Renal cortical epithelial cell (primary cell): ENCODE results near the gene SOX10. TPM values are rescaled to one million over a fixed set of nuclear protein-coding genes. Genes with fewer than 3 reads are reported as not detected.
A peak's percentile ranks its signal among the peaks of the same experiment; 100 is the strongest.

Source experiments
- DNase-seq: peaks from one replicate; pipeline ENCODE4 v3.0.0-alpha.2; 2011; ENCODE audit warnings: low read depth
- total RNA-seq: library from RNA; depleted of rRNA; stranded (reverse); fragments of >200 nt; gene quantifications from 2 replicates; pipeline ENCODE4 v1.2.3, GENCODE V29; 2014

The SOX10 gene
- not detected in 2 replicates for total RNA-seq

DNA sequence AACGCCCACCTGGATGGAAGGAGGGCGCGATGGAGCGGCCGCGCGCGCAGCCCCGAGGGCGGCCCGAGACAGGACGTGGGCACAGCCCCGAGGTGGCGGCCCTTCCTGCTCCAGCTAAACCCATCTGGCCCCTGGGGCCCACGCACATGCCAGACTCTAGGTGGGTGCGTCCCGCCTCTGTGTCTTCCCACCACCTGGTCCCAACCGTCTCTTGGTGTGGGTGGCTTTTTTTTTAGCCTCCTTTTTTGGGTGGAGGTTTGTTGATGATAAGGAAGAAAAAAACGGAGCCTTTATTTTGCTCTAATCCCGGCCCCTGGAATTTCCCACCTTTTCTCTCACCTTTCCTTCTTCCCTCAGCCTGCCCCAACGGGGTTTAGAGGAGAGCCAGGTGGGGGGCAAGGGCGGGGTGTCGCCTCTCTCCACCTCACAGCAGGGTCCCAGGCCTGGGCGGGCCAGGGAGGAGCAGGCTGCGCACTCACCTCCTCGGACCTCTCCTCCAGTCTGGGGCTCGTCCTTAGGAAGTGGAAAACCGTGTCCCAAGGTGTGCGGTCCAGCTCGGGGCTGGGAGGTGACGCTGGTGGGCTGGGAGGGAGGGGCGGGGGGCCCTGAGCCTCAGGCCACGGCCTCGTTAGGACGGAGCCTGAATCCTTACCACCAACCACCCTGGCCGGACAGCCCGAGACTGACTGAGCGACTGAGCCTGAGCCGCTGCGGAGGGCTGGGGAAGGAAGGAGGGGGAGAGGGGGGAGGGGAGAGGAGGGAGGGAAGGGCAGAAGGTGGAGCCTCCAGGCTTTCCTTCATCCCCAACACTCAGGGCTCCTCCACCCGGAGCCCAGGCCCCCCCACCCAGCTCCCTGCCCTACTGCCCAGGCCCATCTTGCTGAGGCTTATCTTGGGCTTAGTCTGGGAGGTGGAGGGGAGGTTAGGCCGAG, at the start of gene SOX10:
TSS of gene SOX10 (minus strand) at position 696 of the 932 bp plus-strand sequence. CDS start 771 bp downstream, outside the sequence.
- DNase-seq: no peak

DNA sequence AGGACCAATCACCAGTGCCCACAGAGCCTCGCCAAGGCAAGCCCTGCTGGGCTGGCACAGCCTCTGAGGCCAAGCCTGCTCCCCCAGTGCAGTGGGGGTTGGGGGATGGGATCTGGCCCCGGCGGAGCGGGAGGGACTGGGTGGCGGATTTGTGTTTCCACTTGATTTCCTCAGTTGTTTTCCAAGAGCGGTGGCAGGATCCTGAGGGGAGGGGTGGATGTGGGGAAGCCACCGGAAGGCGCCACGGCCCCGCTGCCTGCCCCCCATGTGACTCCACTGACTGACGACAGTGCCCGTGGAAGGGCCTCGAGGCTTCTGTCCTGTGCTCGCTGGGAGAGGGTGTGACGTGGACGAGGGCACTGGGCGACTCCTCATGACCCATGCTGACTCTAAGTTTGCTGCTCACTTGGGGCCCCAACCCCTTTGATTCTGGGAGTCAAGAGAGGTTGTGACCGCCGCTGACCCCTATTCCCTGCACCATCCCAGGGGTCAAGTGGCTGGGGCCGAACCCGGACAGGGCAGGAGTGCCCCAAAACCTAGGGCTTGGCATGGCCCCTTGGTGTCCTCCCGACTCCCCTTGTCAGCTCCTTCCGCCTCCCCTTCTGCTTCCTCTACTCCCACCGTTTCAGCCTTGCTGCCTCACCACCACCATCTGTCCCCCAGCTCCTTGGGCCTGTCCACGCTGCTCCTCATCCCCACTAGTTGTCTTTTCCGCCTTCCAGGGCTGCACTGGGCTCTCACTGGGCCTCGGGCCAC, 49.3 kb upstream of the SOX10 start:
- DNase-seq: no peak

DNA sequence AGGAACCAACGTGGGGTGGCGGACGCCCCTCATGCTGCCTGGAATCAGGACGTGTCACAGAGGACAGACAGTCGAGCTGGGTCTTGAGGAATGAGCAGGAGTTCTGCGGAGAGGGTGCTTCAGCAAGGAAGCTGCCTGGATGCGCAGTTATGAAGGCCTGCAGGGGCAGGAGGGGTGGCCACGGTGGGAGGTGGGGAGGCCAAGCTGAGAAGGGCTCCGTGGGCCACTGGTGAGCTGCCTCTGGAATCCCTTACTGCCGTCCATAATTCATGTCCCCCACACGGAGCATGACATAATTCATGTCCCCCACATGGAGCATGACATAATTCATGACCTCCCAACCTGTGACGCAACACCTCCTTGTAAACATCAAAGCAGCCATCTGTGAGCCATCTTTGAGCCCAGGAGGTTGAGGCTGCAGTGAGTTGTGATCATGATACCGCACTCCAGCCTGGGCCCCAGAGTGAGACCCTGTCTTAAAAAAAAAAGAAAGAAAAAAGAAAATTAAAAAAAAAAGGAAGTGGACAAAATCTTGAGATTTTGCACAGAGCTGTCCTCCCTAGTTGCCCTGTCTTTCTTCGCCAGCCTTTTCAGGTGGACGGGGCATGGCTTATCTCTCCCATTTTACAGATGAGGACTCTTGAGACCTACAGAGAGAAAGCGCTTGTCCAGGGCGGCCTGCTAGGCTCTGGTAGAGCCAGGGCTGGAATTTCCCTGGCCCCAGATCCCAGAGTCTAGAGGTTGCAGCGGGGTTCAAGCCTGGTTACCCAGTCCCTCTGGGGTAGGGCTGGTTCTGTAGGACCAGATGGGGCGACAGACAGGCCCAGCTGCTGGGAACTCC, 48.5 kb upstream of the SOX10 start:
- DNase-seq: peak; percentile 63

DNA sequence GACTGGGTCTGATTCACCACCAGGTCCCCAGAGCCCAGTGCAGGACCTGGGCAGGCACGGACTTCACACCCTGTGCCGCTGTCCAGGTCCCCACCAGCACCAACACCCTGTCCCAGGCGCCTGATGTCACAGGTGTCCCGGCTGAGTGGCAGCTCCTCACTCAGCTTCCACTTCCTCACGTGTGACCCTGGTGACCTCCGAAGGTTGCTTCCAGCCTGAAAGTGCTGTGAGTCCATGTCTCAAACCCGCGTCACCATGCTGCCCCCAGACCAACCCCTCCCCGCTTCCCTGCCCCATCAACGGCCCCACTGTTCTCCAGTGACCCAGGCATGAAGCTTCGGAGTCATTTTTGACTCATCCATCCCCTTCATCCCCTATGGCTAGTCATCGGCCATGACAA, 47.1 kb upstream of the SOX10 start:
- no peak for DNase-seq

DNA sequence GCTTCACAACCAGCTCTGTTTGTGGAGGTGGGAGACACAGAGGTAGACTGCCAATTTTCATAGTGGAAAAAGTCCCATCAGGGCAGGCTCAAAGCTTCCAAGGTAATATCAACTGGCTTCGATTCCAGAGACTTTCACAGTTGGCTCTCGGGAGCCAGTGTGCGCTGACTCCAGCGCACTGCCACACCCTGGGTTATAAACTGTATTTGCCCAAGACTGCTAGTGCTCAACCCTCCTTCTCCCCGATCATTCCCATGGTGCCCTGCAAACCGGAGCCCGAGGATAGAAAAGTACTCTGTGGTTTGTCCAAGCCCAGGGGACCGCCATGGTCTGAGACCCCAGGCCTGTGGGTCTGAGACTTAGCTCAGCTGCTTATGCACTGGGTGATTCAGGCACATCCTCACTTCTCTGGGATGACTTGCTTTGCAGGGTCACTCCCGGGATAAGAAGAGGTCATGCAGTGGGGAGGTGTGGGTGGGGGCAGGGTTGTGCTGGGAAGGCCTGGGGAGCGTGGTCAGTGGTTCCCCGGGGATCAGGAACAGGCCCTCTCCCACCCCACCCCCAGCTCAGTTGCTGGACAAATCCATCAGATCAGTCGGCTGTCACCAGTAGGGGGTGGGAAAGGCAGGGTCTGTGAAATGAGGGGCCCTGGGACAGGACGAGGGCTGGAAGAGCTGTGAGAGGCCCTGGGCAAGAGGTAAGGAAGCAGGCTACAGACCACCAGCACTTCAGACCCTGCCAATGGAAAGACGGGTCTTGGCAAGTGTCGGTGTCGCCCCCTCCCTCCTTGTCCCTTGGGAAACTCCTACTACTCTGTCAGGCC, 46.2 kb upstream of the SOX10 start:
- DNase-seq: no peak

DNA sequence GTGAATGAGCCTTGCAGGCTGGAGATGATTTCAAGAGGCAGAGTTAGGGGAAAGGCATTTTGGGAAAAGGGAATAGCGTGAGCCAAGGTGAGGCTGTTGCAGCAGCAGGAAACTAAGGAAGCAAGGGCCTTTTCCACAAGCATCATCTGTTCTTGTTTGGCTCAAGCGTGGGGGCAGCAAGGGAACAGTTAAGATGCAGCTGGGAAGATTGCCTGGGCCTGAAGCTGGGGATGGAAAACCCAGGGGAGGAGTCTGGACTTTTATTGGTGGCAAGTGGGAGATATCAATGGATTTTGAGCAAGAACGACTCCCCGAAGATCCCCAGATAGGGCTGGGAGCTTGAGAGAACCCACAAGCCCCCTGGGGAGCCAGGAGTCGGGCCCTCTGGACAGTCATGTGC, 45.5 kb upstream of the SOX10 start:
- DNase-seq: no peak

DNA sequence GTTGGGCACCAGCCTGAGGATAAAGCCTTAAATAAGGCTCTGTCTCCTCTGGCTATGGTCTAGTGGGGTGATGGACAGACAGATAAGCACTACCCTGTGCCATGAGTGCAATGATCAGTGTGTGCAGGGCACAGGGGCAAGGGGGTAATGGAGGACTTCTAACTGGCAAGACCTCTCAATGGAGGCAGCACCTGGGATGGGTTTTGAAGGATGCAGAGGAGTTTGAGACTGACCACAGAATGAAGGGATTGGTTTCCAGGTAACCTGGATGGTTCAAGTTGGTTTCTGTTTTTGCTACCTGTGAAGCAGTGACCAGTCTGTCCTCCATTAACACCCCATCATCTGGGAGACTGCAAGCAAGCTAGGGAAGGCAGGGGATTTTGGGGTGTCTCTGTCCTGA, 45.0 kb upstream of the SOX10 start:
- no peak for DNase-seq

DNA sequence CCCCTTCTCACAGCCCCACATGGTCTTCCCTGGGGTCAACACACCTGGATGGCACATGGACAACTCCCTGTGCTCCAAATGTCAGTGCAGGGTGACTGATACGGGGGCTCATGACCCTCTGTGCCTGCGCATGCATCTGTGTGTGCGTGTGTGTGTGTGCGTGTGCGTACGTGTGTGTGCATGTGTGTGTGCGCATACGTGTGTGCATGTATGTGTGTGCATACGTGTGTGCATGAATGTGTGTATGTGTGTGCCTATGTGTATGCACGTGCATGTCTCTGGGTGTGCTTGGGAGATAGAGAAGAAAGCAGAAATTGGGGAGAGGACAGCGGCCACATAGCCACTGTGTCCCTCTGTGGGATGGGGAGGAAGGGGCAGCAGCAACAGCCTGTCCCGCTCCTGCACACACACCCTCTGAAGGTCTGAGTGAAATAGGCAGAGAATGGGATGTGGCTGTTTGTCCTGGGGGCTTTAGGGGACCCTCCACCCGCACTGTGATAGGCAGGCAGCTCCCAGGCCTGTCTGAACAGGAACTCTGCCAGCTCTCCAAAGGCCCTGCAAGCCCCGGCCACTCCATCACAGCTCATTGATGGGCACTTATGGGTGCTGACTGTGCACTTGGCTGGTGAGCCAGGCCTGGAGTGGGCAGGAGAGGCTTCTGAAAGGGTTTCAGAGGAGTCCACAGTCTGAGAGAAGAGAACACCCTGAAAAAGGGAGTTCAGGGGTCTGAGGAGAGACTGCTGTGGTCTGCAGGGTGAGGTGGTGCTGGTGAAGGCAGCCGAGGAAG, 44.2 kb upstream of the SOX10 start:
- no peak for DNase-seq

DNA sequence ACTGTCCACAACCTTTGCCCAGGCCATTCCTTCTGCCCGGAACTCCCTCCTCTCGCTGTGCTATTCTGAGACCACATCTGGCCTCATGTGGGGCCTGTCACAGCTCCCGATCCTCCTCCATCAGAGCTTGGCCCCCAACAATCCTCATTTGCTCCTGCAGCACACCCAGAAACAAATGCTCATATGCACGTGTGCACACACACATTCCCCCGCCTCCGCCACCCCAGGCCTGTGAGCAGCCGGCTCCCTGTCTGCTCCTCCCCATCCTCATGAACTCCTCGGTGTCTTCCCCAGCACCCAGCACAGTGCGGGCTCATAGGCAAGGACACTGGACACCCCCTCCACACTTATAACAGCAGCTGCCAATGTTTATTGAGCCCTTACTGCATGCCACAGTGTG, 43.1 kb upstream of the SOX10 start:
- no peak for DNase-seq

DNA sequence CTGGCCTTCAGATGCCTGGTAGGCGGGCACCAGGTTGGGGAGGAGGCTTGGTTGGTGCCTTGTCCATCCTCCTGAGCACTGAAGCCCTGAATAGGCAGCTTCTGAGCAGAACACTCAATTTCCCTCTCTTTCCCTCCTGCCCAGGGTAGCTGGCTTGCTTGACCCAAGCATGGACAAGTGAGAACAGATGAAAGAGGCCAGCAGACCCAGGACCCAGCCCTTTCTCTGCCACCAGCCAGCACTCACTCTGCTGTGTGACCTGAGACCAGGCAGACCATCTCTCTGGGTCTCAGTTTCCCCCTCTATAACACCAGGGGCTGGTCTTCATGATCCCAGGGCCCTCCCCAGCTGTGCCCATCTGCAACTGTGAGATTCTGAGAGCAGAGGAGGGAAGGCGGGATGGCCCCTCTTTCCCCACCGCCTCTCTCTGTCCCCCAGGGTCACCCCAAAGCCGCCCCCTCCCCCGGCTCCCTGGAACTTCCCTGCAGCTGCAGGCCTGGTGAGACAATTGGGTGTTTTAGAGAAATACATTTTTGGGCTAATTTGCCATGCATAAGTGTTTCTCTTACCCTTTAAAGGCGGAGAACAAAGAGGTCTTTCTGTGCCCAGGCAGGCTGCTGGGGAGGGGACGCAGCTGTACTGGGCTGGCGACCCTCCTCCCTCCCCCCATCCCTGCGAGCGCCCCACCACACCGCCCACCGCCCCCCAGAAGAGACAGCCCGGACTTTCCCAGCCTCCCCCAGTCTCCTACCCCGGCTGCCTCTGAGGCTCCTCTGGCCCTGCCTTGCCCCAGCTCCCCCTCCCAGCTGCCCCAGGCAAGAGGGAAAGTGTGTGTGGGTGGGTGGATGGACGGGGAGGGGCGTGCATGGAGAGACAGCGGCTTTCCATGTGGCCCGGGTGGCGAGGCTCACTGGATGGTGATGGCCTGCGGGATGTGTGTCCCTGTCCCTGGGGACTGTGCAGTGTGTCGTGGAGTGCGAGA, 42.1 kb upstream of the SOX10 start:
- no peak for DNase-seq

DNA sequence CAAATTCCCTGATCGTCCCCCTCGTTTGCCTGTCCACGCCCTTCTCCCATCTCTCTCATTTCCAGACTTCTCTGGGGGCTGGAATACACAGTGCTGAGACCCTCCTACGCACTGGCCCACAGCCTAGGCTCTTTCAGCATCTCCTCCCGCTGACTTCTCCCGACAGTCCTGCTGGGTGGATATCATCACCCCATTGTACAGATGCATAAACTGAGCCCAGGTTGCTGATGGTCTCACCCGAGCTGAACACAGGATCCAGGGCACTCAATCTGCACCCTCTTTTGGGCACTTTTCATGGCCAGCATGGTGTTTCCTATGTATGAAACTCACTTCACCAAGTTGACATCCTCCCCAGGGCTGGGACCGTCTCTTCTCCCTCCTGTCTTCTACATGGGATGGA, 41.2 kb upstream of the SOX10 start:
- DNase-seq: no peak

DNA sequence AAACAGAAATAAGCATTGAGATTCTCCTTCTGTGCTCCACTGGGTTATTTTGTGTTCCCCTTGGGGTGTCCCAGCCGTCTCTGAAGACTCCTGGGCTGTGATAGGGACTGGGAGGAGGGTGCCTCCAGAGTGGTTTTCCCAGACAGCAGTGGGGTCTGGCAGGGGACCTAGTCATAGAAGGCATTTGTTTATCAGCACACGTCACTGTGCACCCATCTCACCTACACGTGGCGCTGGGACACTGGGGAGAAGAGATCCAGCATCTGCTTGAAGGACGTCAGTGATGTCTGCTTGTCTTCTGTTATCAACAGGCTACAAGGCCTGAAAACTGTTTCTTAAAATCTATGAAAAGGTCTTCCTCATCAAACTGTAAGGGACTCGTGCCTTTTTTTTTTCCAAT, 38.7 kb upstream of the SOX10 start:
- DNase-seq: no peak

DNA sequence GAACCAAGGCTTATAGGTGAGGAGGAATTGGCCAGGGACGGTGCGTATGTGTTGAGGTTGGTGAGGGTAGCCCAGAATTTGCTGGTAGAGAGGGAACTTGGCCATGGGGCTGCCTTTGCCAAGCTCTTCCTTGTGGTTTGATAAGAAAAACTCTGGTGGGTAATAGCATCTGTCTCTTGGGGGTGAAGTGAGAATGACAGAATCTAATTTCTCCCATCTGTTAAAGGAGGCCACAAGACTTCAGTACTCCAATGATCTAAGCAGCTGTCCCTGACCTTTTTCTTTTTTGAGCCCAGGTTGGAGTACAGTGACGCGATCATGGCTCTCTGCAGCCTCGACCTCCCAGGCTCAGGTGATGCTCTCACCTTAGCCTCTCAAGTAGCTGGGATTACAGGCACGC, 36.9 kb upstream of the SOX10 start:
- no peak for DNase-seq

DNA sequence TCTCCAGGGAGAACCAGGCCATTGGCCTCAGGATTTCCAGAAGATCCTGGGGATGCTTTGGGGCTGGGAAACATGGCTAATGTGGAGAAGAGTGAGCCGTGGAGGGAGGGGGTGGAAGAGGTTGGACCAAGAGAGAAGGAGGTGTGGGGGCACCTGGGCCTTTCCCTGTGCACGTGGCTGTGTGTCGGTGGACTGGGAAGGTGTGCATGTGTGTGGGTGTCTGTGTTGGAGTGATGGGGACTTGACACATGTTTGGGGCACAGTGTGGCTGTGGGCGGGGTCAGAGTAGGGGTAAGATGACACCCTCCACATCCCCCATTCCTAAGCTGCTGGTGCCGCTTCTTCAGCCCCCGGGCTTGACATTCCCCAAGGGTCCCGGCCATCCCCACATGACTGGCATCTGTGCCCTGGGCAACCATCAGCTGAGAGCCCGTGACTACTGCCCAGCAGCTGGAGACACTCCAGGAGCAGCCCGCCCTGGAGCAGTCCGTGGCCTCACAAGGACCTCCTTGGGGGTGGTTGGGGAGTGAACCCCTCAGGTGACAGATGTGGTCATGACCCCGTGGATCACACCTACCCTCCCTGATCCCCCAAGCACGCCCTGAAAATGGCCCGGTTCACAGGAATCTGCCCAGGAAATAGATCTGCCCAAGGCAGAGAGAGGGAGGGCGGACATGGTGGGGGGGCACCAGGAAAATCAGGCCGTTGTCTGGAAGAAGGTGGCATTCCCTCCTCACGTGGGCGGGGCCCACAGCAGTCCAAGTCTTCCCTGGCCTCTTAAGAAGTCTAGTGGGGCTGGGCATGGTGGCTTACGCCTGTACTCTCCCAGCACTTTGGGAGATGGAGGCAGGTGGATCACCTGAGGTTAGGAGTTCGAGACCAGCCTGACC, 34.8 kb upstream of the SOX10 start:
- DNase-seq: no peak

DNA sequence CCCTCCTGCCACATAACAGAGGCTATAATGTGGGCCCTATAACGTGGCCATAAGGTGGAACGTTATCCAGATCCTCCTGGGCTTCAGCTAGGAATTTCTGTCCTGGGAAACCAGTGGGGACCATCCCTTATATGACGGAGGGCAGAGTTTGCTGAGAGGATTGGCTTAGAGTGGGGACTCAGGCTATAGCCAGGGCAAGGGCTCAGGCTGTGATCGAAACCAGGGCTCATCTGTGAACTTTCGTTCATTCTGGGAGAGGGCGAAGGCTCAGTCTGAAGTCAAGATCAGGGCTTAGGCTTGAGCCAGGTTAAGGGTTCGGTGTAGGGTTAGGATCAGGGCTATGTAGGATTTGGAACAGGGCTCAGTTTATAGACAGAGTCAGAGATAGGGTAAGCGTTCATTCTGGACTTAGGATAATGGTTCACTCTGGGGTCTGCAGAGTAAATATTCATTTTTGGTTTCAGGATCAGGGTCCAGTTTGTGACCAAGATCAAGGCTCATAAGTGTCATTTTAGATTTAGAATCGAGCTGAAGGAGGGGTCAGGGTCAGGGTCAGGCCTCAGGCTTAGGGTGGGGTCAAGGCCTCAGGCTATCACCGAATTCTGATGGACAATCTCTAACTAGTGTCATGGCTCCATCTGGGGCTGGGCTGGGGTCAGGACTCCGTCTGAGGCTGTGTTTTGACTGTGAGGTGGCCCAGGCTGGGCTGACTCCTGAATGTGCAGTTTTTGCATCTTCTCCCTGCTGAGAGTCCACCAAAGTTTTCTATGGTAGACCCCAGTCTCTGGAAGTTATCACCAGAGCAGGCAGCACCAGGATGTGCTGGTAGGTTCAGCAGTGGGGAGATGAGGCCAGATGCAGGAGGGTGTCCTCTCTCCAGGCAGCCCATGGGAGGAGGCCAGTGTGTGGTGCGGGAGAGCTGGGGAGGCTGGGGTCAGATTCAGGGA, 33.9 kb upstream of the SOX10 start:
- no peak for DNase-seq

DNA sequence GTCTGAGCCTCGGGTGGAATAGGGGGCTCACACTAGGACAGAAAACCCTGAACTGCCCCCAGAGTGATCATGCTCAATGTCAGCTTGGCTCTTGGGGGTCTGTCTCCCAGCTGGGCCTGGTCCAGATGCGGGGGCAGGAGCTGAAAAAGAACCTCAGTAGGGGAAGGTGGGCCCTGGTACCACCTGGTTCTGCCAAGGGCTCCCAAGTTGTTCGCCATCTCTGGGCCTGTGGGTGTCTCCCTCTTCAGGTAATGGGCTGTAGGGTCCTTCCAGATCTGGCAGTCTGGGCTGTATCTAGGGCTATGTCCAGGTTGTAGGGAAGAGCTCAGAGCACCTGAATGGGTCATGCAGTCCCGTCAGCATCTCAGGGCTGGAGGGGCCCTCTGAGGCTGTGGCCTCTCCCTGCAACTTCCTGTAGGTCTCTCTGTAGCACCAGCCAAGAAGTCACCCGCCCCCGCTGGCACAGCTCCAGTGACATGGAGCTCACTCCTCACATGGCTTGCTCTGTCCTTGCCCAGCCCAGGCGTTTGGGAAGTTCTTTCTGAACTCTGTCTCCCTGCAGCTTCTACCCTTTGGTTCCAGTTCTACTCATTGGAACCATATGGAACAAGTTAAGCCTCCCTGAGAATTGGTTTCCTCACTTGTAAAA, 33.0 kb upstream of the SOX10 start:
- DNase-seq: peak; percentile 35
